ENCODE measurements around the gene CARD8.
"Not testable (repeated sequence)": the region's sequence is repeated elsewhere in the genome, so short reads cannot be mapped to it uniquely, and the experiment has no call there.

The CARD8 gene

DNA sequence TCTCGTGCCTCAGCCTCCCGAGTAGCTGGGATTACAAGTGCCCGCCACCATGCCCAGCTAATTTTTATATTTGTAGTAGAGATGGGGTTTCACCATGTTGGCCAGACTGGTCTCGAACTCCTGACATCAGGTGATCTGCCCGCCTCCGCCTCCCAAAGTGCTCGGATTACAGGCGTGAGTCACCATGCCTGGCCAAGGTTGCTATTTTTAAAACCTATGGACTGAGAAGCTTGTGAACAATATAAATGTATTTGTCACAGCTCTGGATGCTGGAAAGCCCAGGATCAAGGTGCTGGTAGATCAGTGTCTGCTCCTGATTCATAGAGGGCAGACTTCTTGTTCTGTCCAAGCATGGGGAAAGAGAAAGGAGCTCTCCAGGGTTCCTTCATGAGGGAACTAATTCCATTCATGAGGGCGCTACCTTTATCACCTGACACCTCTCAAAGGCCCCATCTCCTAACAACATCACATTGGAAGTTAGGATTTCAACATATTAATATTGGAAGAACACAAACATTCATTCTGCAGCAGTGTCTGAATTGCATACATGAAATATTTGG lies 16.1 kb downstream of the CARD8 start:
- Histone ChIP-seq H3K4me2 (no peak overlapping the region), H3K27ac (no peak overlapping the region), H3K9ac (no peak overlapping the region), H3K36me3 (peaks cover 75 to 91% (median 86%) of the 10 kb centered on the region in 11 experiments), H3K27me3 (no peaks in the 10 kb centered on the region), H3K9me3 (replicated peaks in 1 of 11) (no peaks in the 10 kb centered on the region), H3K4me1 (peaks cover 6 to 15% (median 6%) of the 10 kb centered on the region in 10 experiments), H3K4me3 (no peak overlapping the region), H4K20me1 (peaks cover 0 to 43% (median 18%) of the 10 kb centered on the region in 11 experiments; a peak in 8 of 22 replicates)
- TF ChIP-seq Cebpa-rat (IDR thresholded peaks at IDR 0.05), result no peak

DNA sequence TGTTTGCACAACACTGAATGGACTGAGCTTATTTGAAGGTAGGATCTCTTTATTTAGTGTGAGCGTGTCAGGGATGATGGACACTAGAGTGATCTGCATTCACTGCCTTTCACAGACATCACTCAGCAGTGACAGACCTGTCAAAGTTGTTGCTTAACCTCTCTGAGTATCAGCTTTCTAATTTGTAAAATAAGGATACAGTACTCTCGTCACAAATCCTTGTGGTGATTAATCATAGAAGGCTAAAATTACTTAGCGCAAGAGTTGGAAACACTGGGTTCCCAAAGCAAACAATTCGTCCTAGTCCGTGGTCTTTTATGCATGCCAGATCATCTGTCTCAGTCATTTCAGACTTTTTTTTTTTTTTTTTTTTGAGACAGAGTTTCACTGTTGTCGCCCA lies 16.6 kb downstream of the CARD8 start:
- no peak for TF ChIP-seq Cebpa-rat (IDR thresholded peaks at IDR 0.05)
- Histone ChIP-seq H4K20me1 (peaks cover 0 to 43% (median 18%) of the 10 kb centered on the region in 11 experiments; a peak in 8 of 22 replicates), H3K9me3 (replicated peaks in 1 of 11) (no peaks in the 10 kb centered on the region), H3K4me3 (no peak overlapping the region), H3K9ac (no peak overlapping the region), H3K27me3 (no peaks in the 10 kb centered on the region), H3K27ac (no peak overlapping the region), H3K36me3 (peaks cover 80 to 96% (median 92%) of the 10 kb centered on the region in 11 experiments), H3K4me2 (no peak overlapping the region), H3K4me1 (peaks cover under 1 to 11% (median under 1%) of the 10 kb centered on the region in 10 experiments; a peak in 15 of 20 replicates)

DNA sequence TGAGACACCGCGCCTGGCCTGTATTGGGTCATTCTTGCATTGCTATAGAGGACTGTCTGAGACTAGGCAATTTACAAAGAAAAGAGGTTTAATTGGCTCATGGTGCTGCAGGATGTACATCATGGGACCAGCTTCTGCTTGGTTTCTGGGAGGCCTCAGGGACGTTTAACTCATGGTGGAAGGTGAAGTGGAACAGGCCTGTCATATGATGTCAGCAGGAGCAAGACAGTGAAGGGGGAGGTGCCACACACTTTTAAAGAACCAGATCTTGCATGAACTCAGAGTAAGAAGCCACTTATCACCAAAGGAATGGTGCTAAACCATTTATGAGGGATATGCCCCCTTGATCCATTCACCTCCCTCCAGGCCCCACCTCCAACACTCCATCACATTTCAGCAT lies 18.7 kb downstream of the CARD8 start:
- Histone ChIP-seq H3K4me2 (no peak overlapping the region), H4K20me1 (peaks cover 0 to 60% (median 18%) of the 10 kb centered on the region in 11 experiments; a peak in 8 of 22 replicates), H3K36me3 (peaks cover 90 to 100% (median 100%) of the 10 kb centered on the region in 11 experiments), H3K9me3 (replicated peaks in 1 of 11) (no peaks in the 10 kb centered on the region), H3K27ac (no peak overlapping the region), H3K4me3 (no peak overlapping the region), H3K27me3 (no peaks in the 10 kb centered on the region), H3K4me1 (peaks cover 0 to 13% (median 1%) of the 10 kb centered on the region in 10 experiments; a peak in 9 of 20 replicates), H3K9ac (no peak overlapping the region)
- no peak for TF ChIP-seq Cebpa-rat (IDR thresholded peaks at IDR 0.05)

DNA sequence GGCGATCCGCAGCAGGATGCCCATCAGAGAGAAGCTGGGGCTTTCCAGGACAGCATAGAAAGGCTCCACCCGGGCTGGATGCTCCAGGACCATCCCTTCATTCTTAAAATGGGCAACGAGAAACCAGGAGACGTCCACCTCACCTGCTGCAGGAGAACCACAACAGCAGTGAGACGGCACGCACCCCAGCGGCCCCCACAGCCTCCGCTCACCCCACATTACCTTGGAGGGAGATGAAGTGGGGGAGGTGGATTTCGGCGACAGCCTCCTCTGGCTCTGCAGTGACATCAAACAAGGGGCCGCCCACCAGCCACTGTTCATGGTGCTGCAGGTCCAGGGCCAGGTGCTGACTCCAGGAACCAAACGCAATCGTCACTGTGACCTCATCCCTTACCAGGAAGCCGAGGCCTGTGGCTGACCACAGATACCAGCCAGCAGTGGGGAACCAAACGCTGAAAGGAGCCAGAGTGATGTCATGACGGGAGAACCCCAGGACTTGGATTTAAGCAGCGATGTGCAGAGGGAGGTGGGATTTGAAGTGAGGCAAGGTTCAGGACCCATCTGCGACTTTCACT lies 25.1 kb downstream of the CARD8 start:
- no peaks in the 10 kb centered on the region for H3K27me3 ChIP-seq
- H3K4me1 ChIP-seq, result peaks cover 0 to 16% (median 2%) of the 10 kb centered on the region in 10 experiments; a peak in 6 of 20 replicates
- H3K9me3 ChIP-seq (replicated peaks in 1 of 11), result no peaks in the 10 kb centered on the region
- TF ChIP-seq Cebpa-rat (IDR thresholded peaks at IDR 0.05), result no peak
- peaks cover 99 to 100% (median 100%) of the 10 kb centered on the region in 11 experiments for H3K36me3 ChIP-seq
- H4K20me1 ChIP-seq, result peaks cover 0 to 52% (median 0%) of the 10 kb centered on the region in 11 experiments; a peak in 9 of 22 replicates
- H3K4me2 ChIP-seq, result no peak overlapping the region
- H3K9ac ChIP-seq, result no peak overlapping the region
- H3K27ac ChIP-seq, result no peak overlapping the region
- no peak overlapping the region for H3K4me3 ChIP-seq

DNA sequence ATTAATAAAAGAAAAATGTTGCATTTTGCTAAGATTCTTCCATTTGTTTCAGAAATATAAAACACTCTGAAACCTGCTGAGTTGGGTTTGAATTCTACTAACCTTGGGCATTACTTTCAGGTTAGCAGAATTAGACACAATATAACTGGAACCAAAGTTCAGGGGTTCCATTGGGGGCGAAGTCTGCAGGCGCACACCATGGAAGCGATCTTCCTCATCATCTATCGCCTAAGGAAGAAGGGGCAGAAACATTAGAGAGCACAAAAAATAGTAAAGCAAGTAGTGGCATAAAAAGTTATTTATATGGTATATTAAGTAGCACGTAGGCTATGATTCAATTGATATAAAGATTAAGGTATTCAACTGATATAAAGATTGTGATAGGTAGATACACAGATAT lies 34.1 kb downstream of the CARD8 start:
- Histone ChIP-seq H3K36me3 (peaks cover 72 to 100% (median 98%) of the 10 kb centered on the region in 11 experiments), H3K9ac (no peak overlapping the region), H3K27ac (no peak overlapping the region), H3K4me1 (peaks cover 0 to 22% (median 14%) of the 10 kb centered on the region in 10 experiments; a peak in 11 of 20 replicates), H3K27me3 (no peaks in the 10 kb centered on the region), H3K4me3 (no peak overlapping the region), H4K20me1 (no peaks in the 10 kb centered on the region), H3K4me2 (no peak overlapping the region; a peak in 1 of 22 replicates), H3K9me3 (replicated peaks in 1 of 11) (no peaks in the 10 kb centered on the region)
- no peak for TF ChIP-seq Cebpa-rat (IDR thresholded peaks at IDR 0.05)

DNA sequence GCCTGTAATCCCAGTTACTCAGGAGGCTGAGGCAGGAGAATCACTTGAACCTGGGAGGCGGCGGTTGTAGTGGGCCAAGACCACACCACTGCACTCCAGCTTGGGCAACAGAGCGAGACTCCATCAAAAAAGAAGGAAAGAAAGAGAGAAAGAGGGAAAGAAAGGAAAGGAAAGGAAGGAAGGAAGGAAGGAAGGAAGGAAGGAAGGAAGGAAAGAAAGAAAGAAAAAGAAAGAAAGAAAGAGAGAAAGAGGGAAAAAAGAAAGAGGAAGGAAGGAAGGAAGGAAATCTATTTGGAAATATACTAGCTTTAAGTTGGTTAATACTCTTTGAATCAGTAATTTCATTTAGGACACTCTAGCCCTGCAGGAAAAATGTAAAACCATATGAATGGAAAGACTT lies 34.9 kb downstream of the CARD8 start:
- H3K9me3 ChIP-seq (replicated peaks in 1 of 11); H3K9ac ChIP-seq; H3K27ac ChIP-seq; H3K4me2 ChIP-seq; H3K27me3 ChIP-seq; H3K4me3 ChIP-seq; H4K20me1 ChIP-seq: not testable (repeated sequence)
- Histone ChIP-seq H3K36me3 (peaks cover 70 to 100% (median 98%) of the 10 kb centered on the region in 11 experiments), H3K4me1 (peaks cover 0 to 22% (median 14%) of the 10 kb centered on the region in 10 experiments; a peak in 11 of 20 replicates)

DNA sequence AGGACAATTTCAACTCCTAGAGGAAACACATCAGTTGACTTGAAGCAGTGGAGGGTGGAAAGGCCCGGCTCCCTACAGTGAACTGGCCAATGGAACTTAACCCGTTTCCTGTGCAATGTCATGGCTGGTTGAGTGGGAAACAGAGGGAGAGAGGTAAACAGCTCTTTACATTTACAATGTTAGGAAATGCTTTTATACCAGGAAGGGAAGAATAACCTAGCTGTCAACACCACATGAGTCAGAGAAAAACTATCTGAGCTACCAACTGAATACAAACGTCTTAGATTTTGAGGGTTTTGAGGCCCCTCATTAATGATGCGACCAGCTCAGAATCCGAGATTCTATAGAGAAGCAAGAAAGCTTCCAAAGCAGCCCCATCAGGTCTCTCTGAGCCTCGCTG lies 36.7 kb downstream of the CARD8 start:
- Histone ChIP-seq H3K4me3 (no peak overlapping the region), H3K4me1 (peaks cover 0 to 22% (median 14%) of the 10 kb centered on the region in 10 experiments; a peak in 11 of 20 replicates), H3K27ac (no peak overlapping the region), H4K20me1 (no peaks in the 10 kb centered on the region), H3K4me2 (peak overlapping the region in 3 of 11 experiments; percentile 13 to 18 (median 14); a peak in 3 of 22 replicates), H3K9me3 (replicated peaks in 1 of 11) (no peaks in the 10 kb centered on the region), H3K27me3 (no peaks in the 10 kb centered on the region), H3K9ac (no peak overlapping the region), H3K36me3 (peaks cover 80 to 100% (median 98%) of the 10 kb centered on the region in 11 experiments)
- TF ChIP-seq Cebpa-rat (IDR thresholded peaks at IDR 0.05), result no peak

DNA sequence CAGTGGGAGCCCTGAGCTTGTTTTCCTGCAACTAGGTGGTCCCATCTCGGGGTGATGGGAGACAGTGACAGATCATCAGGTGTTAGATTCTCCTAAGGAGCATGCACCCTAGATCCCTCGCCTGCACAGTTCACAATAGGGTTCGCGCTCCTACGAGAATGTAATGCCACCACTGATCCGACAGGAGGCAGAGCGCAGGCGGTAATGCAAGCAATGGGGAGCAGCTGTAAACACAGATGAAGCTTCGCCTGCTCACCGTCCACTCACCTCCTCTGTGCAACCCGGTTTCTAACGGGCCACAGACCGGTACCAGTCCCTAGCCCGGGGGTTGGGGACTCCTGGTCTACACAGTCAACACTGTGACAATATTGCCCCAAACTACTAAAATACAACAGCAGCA lies 38.8 kb downstream of the CARD8 start:
- Histone ChIP-seq H3K9me3 (replicated peaks in 1 of 11) (no peaks in the 10 kb centered on the region), H3K4me1 (peaks cover 0 to 22% (median 12%) of the 10 kb centered on the region in 10 experiments; a peak in 10 of 20 replicates), H3K27ac (no peak overlapping the region), H3K4me2 (no peak overlapping the region), H3K4me3 (no peak overlapping the region), H3K36me3 (peaks cover 89 to 100% (median 98%) of the 10 kb centered on the region in 11 experiments), H3K9ac (no peak overlapping the region), H3K27me3 (no peaks in the 10 kb centered on the region), H4K20me1 (peaks cover 0 to 10% (median 0%) of the 10 kb centered on the region in 11 experiments; a peak in 3 of 22 replicates)
- TF ChIP-seq Cebpa-rat (IDR thresholded peaks at IDR 0.05), result no peak

DNA sequence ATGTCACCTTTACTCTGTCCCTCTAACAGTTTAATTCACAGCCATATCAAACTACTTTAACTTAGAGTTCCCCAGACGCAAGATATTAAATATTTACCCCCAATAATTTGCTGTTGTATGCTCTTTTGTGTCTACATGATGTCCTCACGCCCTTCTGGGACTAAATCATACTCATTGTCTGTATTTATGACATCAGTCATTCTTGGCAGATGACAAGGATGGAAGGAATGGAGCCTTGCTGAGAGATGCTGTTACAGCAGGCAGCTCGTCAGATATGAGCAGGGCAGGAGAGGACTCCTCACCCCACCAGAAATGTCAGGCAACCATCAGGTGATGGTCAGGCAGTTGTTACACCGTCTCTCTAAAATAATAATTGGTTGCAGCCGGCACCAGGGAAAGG lies 41.8 kb downstream of the CARD8 start:
- H3K4me2 ChIP-seq, result no peak overlapping the region
- peaks cover 71 to 98% (median 84%) of the 10 kb centered on the region in 11 experiments for H3K36me3 ChIP-seq
- H3K9ac ChIP-seq, result no peak overlapping the region
- peaks cover 0 to 10% (median 0%) of the 10 kb centered on the region in 11 experiments; a peak in 5 of 22 replicates for H4K20me1 ChIP-seq
- TF ChIP-seq Cebpa-rat (IDR thresholded peaks at IDR 0.05), result no peak
- no peaks in the 10 kb centered on the region for H3K27me3 ChIP-seq
- no peaks in the 10 kb centered on the region for H3K9me3 ChIP-seq (replicated peaks in 1 of 11)
- H3K4me1 ChIP-seq, result peaks cover 0 to 2% (median 0%) of the 10 kb centered on the region in 10 experiments; a peak in 6 of 20 replicates
- H3K27ac ChIP-seq, result no peak overlapping the region
- H3K4me3 ChIP-seq, result no peak overlapping the region

All from BLaER1 treated with 17β-estradiol and CSF1 and Interleukin-3, amounts not matched to agents 10 nM and 100 nM (cell line).